GM10266 (cell line): ENCODE results near the gene CDT1.

Experiments used
- DNase-seq: peaks from one replicate; pipeline ENCODE4 v3.0.0; 2012; ENCODE audit errors: extremely low spot score
- TF ChIP-seq, protein P1 (sequence below): IDR thresholded peaks from 2 replicates; pipeline ENCODE4 v1.5.1; 2012; ENCODE audit warnings: mild to moderate bottlenecking, low read depth; ENCODE audit not compliant: control insufficient read depth, insufficient read depth; ENCODE audit errors: missing control alignments

Gene CDT1

DNA sequence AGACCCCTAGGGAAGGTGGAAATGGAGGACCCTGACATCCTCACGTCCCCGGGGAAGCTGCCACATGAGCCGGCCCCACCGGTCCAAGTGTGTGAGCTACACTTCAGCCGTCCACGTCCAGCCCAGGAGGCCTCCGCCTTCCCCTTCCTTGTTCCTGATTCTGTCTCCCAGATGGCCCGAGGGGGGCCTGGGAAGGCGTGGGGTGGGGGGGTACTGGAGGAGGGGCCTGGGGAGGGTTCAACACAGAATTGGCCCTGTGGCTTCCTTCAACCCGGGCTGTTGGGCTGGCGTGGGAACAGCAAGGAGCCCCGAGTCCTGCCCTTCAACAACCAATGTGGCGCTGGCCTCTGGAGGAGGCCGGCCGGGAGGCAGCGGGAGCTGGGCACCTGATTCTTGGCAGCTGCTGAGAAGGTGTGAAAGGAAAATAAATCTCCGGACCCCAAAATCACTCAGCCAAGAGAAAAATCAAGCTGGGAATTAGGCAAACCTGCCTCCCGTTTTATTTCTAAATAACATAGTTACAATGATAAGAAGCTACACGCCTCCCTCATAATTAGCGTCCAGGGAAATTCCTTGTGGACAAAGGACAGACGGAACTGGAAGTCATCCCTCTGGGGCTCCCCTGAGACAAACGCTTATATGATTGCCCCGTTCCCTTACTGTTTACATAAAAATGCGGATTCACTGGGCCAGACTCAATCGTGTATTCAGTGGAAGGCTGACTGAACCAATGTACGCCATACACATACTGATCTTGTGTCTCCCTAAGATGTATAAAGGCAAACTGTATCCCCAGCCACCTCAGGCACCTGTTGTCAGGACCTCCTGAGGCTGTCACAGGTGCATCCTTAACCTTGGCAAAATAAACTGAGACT lies 9.9 kb downstream of the CDT1 start:
- DNase-seq, result no peak
- TF ChIP-seq, protein P1, sequence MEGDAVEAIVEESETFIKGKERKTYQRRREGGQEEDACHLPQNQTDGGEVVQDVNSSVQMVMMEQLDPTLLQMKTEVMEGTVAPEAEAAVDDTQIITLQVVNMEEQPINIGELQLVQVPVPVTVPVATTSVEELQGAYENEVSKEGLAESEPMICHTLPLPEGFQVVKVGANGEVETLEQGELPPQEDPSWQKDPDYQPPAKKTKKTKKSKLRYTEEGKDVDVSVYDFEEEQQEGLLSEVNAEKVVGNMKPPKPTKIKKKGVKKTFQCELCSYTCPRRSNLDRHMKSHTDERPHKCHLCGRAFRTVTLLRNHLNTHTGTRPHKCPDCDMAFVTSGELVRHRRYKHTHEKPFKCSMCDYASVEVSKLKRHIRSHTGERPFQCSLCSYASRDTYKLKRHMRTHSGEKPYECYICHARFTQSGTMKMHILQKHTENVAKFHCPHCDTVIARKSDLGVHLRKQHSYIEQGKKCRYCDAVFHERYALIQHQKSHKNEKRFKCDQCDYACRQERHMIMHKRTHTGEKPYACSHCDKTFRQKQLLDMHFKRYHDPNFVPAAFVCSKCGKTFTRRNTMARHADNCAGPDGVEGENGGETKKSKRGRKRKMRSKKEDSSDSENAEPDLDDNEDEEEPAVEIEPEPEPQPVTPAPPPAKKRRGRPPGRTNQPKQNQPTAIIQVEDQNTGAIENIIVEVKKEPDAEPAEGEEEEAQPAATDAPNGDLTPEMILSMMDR, result no peak

DNA sequence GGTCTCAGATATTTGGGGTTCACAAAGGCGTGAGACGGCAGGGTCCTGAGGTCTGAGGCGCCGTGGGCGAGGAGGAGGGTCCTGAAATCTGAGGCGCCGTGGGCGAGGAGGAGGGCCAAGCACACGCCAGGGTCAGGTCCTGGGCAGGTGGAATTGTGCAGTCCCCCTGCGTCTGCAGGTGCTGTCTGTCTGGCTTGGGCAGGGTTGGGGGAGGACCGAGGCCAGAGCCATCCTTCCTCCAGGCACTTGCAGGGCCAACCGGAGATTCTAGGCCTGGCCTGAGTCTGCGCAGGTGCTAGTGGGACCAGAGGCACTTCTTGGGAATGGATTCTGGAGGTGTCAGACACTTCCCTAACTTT lies 10.5 kb downstream of the CDT1 start:
- DNase-seq, result no peak
- TF ChIP-seq, protein P1, result no peak

DNA sequence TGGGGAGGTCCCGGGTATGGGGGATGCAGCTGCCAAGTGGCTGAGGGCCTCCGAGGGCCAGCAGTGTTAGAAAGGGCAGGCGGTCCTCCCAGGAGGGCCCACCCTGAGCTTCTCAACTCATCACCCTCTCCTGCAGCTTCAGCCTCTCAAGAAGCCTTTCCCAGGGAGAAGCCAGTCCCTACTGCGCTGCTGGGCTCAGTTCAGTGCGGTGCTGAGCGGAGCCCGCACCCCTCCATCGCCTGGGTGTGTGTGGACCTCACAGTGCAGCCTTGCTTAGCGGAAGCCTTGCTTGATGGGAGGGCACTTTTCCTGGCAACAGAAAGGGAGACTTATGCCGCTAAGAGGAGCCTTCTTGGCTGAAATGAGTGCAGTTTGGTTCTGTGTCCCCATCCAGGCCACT lies 11.6 kb downstream of the CDT1 start:
- TF ChIP-seq, protein P1, result no peak
- no peak for DNase-seq

DNA sequence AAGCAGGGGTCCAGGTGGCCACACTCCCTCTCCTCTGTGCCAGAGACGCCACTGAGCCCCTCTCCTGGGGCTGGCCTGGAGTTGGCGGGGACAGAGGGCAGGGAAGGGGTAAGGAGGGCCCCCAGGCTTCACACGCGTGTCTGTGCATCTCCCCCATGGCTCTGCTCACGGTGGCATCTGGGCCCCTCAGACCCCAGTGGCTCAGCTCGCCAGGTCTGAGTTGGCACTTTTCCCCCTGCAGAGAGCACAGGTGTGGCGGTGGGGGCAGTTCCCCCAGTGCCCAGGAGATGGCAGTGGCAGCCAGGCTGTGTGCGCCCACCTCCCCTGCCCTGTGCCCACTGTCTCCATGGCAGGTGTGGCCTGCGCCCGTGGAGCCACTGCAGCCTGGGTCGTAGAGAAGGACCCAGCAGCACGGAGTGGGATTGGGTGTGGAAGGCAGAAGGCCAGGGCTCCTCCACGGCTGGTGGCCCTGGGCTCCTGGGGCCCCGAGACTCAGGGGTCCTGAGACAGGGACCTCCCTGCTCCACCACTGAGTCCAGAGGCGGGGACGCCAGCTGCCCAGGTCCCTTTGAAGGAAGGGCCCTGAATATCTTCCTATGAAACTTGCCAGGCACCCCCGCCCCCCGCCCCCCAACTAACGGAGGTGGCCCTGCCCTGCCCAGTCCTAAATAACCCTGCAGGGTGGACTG lies 12.5 kb downstream of the CDT1 start:
- TF ChIP-seq, protein P1, result peak; percentile 92
- DNase-seq, result peak; percentile 74

DNA sequence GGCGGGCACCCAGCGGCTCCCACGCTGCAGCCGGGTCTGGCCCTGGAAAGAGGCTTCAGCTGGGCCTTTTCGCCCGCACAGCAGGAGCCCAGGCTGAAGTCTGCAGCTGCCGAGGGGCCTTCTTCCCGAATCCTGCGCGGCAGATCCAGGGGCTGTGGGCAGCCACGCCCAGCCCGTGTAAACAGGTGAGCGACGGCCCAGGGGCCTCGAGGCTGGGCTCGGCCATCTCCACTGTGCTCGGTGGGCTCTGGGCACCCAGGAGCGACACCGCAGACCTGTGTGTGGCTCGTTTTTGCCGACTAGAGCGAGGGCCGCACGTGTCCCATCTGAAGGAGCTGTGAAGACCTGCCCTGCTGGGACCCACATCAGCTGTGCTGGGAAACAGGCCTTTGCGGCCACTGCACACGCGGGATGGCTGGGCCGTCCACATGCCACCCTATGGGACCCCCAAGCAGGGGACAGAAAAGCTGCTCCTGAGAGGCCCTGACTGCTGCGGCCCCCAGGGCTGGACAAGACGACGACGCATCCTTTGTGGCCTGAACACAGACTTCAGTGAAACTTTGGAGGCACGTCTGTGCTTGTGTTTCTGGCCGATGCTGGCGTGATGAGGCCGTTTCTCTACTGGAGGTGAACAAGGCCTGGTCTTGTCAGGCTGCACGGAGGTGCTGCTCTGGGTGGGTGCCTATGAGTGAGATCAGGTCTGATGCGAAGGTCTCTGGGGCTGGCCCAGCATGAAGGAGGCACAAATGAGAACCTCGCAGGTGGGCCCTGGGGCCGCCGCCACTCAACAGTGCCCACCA lies 13.3 kb downstream of the CDT1 start:
- DNase-seq, result no peak
- TF ChIP-seq, protein P1, result no peak

DNA sequence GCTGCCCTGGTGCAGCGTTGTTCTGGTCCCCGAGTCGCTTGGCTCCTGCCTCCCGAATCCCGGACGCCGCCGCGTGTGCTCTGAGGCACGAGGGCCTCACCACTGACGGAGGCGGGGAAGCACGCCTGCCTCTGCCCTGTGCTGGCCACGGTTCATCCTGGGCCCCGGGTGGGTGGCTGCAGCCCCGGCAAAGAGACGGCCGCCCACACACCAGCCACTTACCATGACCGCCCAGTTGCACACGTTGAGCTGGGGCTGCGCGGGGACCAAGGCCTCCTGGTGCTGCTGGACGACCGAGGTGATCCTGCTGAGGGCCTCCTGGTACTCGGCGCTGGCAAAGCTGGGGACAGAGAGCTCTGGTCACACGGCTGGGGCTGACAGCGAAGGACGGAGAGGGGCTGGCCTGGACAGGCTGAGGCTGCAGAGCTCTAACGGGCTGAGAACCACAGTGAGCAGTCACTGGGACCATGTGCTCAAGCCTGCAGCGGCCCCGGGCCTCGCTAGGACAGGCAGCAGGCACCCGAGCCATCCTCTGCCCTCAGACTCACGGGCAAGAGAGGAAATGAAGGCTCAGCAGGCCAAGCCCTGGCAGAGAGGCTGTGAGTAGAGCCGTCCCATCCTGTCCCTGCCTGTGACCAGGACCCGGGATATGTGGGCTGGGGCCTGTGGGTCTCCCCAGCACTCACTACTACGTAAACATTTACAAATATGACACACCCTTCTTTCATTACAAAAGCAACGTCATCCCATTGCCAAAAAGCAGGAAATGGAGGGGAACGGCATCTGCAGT lies 14.4 kb downstream of the CDT1 start:
- TF ChIP-seq, protein P1, result no peak
- no peak for DNase-seq
